ENCODE results near the gene PGF.
A peak's percentile ranks its signal among the peaks of the same experiment; 100 is the strongest.
"Not testable (repeated sequence)": the region's sequence is repeated elsewhere in the genome, so short reads cannot be mapped to it uniquely, and the experiment has no call there.

The PGF gene

DNA sequence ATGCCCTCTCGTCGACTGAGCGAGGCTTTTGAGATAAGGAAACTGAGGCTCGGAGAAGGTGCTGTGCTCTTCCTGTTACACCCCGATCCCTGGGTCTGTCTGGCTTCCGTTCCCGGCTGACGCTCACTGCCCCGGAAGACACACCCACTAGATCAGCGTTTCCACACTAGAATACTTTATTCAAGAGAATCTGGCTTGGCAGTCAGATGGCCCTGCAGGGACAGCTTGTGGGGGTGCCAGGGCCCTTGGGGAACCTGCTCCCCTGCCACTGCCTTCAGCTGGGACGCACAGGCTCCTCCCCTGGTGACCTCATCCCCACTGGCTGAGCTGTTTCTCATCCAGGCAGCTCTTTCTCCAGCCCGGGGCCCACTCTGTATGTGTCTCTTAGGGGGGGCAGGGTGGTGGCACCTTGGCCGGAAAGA is 13.7 kb downstream of the PGF start:
- peak; percentile 49 for DNase-seq (ENCODE audit: low spot score)

- no peak for DNase-seq (ENCODE audit: low spot score)
These were observed 14.3 kb downstream of the PGF start for GRCh38 chr14:74940956-74941565.

DNA sequence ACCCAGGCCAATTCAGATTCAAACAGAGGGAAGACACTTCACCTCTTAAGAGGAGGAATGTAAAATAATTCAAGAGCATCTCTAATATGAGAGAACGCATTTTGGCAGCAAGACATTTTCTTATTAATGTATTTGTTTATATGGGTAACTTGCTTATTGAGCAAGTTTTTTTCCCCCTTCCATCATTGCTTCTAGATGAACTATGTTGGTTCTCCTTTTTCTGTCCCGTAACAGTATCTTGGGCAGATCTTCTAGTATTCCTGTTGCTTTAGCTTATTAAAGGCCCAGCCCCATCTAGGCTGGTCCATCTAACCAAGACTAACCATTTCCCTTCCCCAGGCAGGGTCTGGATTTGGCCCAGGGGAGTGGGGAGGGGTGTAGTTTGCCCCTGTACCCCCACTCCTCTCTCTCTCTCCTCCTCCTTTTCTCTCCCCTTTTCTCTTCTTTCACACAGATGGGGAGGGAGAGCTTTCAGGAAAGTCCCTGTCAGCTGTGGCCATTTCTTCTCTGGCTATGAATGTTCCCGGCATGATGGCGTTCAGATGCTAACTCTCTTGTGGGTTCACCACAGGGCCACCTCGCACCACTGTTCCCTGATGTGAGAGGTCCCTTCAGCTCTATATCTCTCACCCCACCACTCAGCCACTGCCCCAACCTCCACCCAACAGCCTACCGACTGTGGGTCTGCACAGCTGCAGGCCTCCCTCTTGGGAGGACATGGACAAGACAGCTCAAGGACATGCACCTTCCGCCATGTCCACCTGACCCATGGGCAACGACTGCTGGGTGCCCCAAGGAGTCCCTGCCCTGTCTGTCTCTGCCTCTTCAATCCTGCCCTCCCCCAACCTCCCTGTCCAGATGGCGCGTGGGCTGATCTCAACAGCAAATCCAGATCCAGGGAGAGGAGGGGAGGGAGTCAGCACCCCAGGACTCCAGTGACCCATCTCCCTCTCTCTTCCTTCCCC is 16.6 kb downstream of the PGF start:
- DNase-seq (ENCODE audit: low spot score) = no peak

DNA sequence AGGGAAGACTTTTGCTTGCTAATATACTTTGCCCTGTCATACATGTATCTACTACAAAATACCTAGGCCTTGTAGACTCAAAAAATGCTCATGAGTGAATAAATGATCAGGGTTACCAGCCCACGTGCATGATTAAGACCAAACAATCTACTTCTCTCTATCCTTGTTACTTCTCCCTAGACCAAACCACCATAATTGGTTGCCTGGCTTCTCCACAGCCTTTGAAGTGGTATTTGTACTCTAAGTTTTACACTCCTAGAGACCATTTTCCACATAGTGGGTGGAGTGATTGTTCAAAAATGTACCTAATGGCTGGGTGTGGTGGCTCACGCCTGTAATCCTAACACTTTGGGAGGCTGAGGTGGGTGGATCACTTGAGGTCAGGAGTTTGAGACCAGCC is 18.2 kb downstream of the PGF start:
- no peak for DNase-seq (ENCODE audit: low spot score)

- no peak for DNase-seq (ENCODE audit: low spot score)
These were observed 18.7 kb downstream of the PGF start for GRCh38 chr14:74936731-74937130.

DNA sequence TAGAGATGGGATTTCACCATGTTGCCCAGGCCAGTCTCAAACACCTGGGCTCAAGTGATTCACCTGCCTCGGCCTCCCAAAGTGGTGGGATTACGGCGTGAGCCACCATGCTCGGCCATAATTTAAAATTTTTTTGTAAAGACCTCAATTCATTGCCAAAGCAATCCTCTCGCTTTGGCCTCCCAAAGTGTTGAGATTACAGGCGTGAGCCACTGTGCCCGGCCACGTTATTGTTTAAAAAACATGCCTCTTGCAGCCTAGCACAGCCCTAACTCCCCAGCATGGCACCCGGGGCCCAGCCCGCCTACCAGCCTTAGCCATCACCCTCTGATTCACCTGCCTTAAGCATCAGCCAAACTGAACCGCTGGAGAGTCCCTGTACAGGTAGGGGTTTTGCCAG is 19.2 kb downstream of the PGF start:
- DNase-seq (ENCODE audit: low spot score) = no peak

- DNase-seq (ENCODE audit: low spot score) = no peak
These were observed 20.1 kb downstream of the PGF start for GRCh38 chr14:74935360-74935680.

GRCh38 chr14:74934476-74935359 is 20.7 kb downstream of the PGF start:
- DNase-seq (ENCODE audit: low spot score) = no peak

GRCh38 chr14:74934041-74934440 is 21.4 kb downstream of the PGF start:
- no peak for DNase-seq (ENCODE audit: low spot score)

DNA sequence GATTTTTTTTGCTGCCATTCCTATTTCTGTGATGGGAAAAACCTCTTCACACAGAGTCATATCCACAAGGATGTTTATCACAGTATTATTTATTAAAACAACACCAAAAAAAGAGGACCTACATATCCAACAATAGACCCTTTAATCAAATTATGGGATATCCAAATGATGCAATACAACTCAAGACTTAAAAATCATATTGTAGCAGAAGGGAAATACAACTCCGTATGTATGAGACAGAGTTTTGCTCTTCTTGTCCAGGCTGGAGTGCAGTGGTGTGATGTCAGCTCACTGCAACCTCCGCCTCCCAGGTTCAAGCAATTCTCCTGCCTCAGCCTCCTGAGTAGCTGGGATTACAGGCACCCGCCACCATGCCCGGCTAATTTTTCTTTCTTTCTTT is 22.5 kb downstream of the PGF start:
- not testable (repeated sequence) for DNase-seq (ENCODE audit: low spot score)

DNA sequence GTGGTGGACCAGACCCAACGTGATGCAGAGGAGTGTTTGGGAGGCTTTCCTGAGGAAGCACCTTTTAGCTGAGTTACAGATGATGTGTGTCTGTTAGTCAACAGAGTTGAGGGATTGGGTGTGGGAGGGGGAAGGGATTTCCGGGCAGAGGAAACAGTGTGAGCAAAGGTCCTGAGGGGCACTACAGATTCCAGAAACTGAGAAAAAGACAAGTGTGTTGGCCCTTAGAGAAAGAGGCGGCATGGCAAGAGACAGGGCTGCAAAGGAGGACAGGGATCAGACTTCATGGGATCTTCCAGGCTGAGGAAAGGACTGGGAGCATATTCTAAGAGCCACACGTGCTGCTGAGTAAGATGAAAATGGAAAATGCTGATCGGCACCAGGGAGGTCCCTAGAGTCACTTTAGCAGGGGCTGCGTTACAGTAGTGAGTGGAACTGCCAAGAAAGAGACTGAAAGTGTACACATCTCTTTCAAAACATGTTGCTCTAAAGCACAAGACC is 22.9 kb downstream of the PGF start:
- no peak for DNase-seq (ENCODE audit: low spot score)

DNA sequence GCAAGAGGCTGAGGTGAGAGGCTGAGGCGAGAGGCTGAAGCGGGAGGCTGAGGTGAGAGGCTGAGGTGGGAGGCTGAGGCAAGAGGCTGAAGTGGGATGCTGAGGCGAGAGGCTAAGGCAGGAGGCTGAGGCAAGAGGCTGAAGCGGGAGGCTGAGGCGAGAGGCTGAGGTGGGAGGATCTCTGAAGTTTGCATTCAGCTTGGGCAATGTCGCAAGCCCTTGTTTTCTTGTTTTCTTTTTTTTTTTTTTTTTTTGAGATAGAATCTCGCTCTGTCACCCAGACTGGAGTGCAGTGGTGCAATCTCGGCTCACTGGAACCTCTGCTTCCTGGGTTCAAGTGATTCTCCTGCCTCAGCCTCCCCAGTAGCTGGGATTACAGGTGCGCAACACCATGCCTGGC is 23.7 kb downstream of the PGF start:
- DNase-seq (ENCODE audit: low spot score) = not testable (repeated sequence)

DNA sequence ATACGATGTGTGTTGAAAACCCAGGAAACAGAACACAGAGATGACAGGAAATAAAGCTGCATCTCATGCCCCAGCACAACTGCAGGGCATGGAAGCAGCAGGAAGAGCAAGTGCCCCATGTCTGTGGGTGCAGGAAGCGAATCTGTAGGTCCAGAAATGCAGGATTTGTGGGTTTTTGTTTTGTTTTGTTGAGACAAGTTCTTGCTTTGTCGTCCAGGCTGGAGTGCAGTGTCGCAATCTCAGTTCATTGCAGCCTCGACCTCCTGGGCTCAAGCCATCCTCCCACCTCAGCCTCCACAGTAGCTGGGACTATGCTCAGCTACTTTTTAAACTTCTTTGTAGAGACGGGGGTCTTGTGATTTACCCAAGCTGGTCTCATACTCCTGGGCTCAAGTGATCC is 26.2 kb downstream of the PGF start:
- DNase-seq (ENCODE audit: low spot score) = no peak

GRCh38 chr14:74927225-74927624 is 28.2 kb downstream of the PGF start:
- DNase-seq (ENCODE audit: low spot score) = no peak

GRCh38 chr14:74924061-74924460 is 31.3 kb downstream of the PGF start:
- DNase-seq (ENCODE audit: low spot score) = no peak

- peak; percentile 82 for DNase-seq (ENCODE audit: low spot score)
These were observed 32.5 kb downstream of the PGF start, which contains the start of gene RPS6KL1 for GRCh38 chr14:74922752-74923401. Gene RPS6KL1 (minus strand): TSS chr14:74923260. CDS start chr14:74921541, 1,719 bp downstream.

DNA sequence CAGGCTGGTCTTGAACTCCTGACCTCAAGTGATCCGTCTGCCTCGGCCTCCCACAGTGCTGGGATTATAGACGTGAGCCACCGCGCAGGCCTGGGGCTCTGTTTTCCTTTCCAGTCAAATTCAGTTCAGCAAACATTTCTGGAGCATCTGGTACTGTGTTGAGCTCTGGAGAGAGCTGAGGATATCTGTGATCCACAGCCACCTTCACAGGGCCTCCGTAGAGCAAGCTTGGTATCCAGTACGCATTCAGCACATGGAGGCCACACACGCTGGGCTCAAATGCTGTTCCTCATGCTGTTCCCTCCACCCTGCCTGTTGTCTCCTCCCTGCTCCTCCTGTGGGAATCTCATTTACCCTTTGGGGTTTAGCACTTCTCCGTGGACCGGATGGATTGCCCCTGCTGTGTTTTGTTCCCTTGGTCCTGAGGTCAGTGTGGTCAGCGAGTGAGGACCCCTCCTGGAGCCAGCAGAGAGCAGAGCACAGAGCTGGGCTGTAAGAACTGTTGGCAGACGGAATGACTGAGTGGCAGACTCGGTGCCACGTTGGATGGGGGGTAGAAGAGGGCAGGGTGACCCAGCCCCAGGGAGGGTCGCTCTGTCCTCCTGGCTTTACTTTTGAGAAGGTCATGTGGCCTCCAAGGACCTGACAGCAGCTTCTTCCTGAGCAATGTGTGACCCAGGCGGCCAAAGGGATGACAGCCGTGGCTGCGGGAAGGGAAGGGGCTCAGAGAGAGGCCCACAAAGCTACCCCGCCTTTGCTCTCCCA is 33.2 kb downstream of the PGF start:
- no peak for DNase-seq (ENCODE audit: low spot score)

- DNase-seq (ENCODE audit: low spot score) = no peak
These were observed 34.3 kb downstream of the PGF start for GRCh38 chr14:74921053-74921620.

DNA sequence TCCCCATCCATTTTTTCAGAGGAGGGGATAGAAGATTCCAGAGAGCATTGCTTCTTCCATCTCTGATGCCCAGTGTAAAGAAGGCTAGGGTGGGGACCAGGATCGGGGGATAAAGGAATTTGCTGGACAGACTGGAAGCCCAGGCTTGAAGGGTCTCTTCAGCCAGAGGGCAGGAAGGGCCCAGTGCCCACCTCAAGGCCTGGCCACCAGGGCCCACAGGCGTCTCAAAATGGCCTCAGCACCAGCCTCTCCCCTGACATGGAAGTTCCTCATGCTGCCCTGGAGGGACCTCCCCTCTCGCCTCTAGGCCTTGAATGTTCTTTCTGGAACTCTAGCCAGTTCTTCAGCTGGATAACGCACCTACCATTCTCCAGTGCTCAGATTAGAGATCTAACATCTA is 35.1 kb downstream of the PGF start:
- no peak for DNase-seq (ENCODE audit: low spot score)

DNA sequence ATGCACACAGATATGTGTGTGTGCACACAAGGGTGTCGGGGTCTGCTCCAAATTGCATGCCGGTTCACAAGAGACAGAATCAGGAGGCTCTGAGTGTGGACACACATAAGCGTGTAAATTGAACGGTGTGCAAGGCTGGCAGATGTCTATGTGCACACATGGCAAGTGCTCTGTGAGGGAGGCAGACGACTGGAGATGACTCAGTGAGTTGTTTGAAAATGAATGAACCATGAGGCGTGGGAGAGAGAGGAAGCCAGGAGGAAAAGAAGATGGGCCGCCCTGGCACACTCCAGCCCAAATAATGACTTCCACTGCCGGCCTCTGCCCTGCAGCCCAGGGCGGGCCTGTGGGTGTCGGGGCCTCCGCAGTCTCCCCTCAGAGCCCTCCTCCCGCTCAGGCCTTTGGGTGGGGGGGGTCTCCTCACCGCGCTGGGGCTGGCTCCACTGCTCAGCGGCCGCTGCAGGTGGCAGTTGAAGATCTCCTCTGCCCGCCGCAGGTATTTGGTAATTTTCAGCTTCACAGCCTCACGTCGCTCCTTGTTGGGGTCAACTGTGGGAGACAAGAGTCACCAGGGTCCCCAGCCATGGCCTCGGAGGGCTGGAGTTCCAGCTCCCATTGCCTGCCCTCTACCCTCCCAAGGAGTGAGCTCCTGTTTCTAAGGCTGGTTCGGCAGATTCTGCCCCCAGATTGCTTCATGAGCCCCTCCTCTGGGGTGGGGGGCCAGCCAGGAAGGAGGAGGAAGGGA is 35.8 kb downstream of the PGF start:
- no peak for DNase-seq (ENCODE audit: low spot score)

Measured in activated CD4-positive, alpha-beta T cell treated with anti-CD3 and anti-CD28 coated beads, Interleukin-2, Interleukin-4, amounts not matched to agents 100 ng/mL and 50 ng/mL, durations not matched to agents 16 hours and 8 hours (primary cell).